Smooth muscle cell (in vitro differentiated cells): ENCODE results near the gene ATOX1. TPM values are rescaled to one million over a fixed set of nuclear protein-coding genes. Genes with fewer than 3 reads are reported as not detected.
A peak's percentile ranks its signal among the peaks of the same experiment; 100 is the strongest.

Experiments used
- DNase-seq: peaks from one replicate; lab custom pipeline; 2025; ENCODE audit not compliant: unreplicated experiment; lab: John Stamatoyannopoulos, UW
- H2AFZ ChIP-seq: fragments of 200-600 bp; sonication (generic); 2 replicates; pipeline ENCODE4 v1.6.0; 2016; ENCODE audit warnings: antibody characterized with exemption, low read depth, mild to moderate bottlenecking
- H3F3A ChIP-seq: fragments of 200-600 bp; sonication (generic); 2 replicates; pipeline ENCODE4 v1.6.0; 2017; ENCODE audit warnings: antibody characterized with exemption, low read depth
- H3K27ac ChIP-seq: fragments of 200-600 bp; sonication (generic); 2 replicates; pipeline ENCODE4 v1.5.1; 2016; ENCODE audit warnings: low read depth, mild to moderate bottlenecking
- H3K27me3 ChIP-seq: fragments of 200-600 bp; sonication (generic); 2 replicates; pipeline ENCODE4 v1.6.1; 2016; ENCODE audit warnings: low read depth, mild to moderate bottlenecking
- H3K36me3 ChIP-seq: fragments of 200-600 bp; sonication (generic); 2 replicates; pipeline ENCODE4 v1.5.1; 2016; ENCODE audit warnings: low read depth
- H3K4me1 ChIP-seq: fragments of 200-600 bp; sonication (generic); 2 replicates; pipeline ENCODE4 v1.5.1; 2016; ENCODE audit warnings: low read depth
- H3K4me2 ChIP-seq: fragments of 200-600 bp; sonication (generic); 2 replicates; pipeline ENCODE4 v1.6.0; 2016; ENCODE audit warnings: mild to moderate bottlenecking
- H3K4me3 ChIP-seq: fragments of 200-600 bp; sonication (generic); 2 replicates; pipeline ENCODE4 v1.5.1; 2016; ENCODE audit warnings: mild to moderate bottlenecking
- H3K79me2 ChIP-seq: fragments of 200-600 bp; sonication (generic); 2 replicates; pipeline ENCODE4 v1.6.0; 2016; ENCODE audit warnings: low read depth, mild to moderate bottlenecking
- H3K9ac ChIP-seq: fragments of 200-600 bp; sonication (generic); 2 replicates; pipeline ENCODE4 v1.6.0; 2016; ENCODE audit warnings: low read depth
- H3K9me3 ChIP-seq: fragments of 200-600 bp; sonication (generic); replicated peaks from 2 replicates; pipeline ENCODE4 v1.5.1; 2016; ENCODE audit warnings: low read depth
- H4K20me1 ChIP-seq: fragments of 200-600 bp; sonication (generic); 2 replicates; pipeline ENCODE4 v1.6.0; 2016; ENCODE audit warnings: low read depth
- CTCF ChIP-seq: fragments of 200-600 bp; sonication (generic); IDR thresholded peaks from 2 replicates; pipeline ENCODE4 v1.5.1; 2017; ENCODE audit warnings: borderline replicate concordance, mild to moderate bottlenecking, antibody characterized with exemption; ENCODE audit not compliant: insufficient read depth, poor library complexity, severe bottlenecking
- WGBS: methylation state at CpG from one replicate; pipeline ENCODE4 v1.1.7; 2016; ENCODE audit warnings: low lambda C conversion rate; 5-methylcytosine and 5-hydroxymethylcytosine counted together
- polyA plus RNA-seq: library from polyadenylated mRNA; unstranded; fragments of >200 nt; fragmentation: Nextera tagmentation; extraction: Ambion mirVana; gene quantifications from 2 replicates; pipeline ENCODE4 v1.2.1, GENCODE V29; 2016
- total RNA-seq: library from RNA; depleted of rRNA; stranded (reverse); fragments of >200 nt; gene quantifications from 2 replicates; pipeline ENCODE4 v1.2.3, GENCODE V29; 2014

Gene ATOX1
- total and polyA plus RNA-seq, 2 experiments from 2014 or later = 73.3 to 315 TPM

GRCh38 chr5:151773951-151774350 is 15.5 kb upstream of the ATOX1 start:
- Histone ChIP-seq H3K36me3 (no peaks in the 10 kb centered on the region), H3K27me3 (no peaks in the 10 kb centered on the region), H3K9me3 (no peaks in the 10 kb centered on the region), H3K79me2 (peaks cover 69% of the 10 kb centered on the region), H3K4me1 (peaks cover 36% of the 10 kb centered on the region), H3K4me2 (peak overlapping the region; percentile 98), H2AFZ (no peak overlapping the region), H3K27ac (peak overlapping the region; percentile 87), H3F3A (peaks cover 7% of the 10 kb centered on the region), H4K20me1 (peaks cover 69% of the 10 kb centered on the region), H3K4me3 (peak overlapping the region; percentile 92), H3K9ac (peak overlapping the region; percentile 88)
- 14% methylated on average over 3 of the region's 3 CpGs for WGBS
- TF ChIP-seq CTCF = no peak
- no peak for DNase-seq

GRCh38 chr5:151772846-151773561 is 14.6 kb upstream of the ATOX1 start:
- Histone ChIP-seq H3K27ac (peak overlapping the region; percentile 87), H3K9ac (peak overlapping the region; percentile 88), H2AFZ (peak overlapping the region; percentile 20), H3K36me3 (no peaks in the 10 kb centered on the region), H4K20me1 (peaks cover 59% of the 10 kb centered on the region), H3F3A (peaks cover 7% of the 10 kb centered on the region), H3K4me2 (peak overlapping the region; percentile 98), H3K79me2 (peaks cover 59% of the 10 kb centered on the region), H3K4me1 (peaks cover 36% of the 10 kb centered on the region), H3K9me3 (no peaks in the 10 kb centered on the region), H3K4me3 (peak overlapping the region; percentile 92), H3K27me3 (no peaks in the 10 kb centered on the region)
- DNase-seq = no peak
- WGBS = under 1% methylated on average over 18 of the region's 18 CpGs
- no peak for TF ChIP-seq CTCF

- Histone ChIP-seq H3F3A (peaks cover 7% of the 10 kb centered on the region), H3K4me3 (peak overlapping the region; percentile 92), H2AFZ (peak overlapping the region; percentile 20), H3K9ac (peak overlapping the region; percentile 88), H4K20me1 (peaks cover 52% of the 10 kb centered on the region), H3K27ac (peak overlapping the region; percentile 87), H3K79me2 (peaks cover 51% of the 10 kb centered on the region), H3K9me3 (no peaks in the 10 kb centered on the region), H3K4me2 (peak overlapping the region; percentile 98), H3K27me3 (no peaks in the 10 kb centered on the region), H3K4me1 (peaks cover 36% of the 10 kb centered on the region), H3K36me3 (no peaks in the 10 kb centered on the region)
- under 1% methylated on average over 53 of the region's 87 CpGs for WGBS
- peak; percentile 46 for DNase-seq
- no peak for TF ChIP-seq CTCF
Measured at GRCh38 chr5:151772029-151772845, 13.8 kb upstream of the ATOX1 start.
